ENCODE data around the gene ZNF469. TPM values are rescaled to one million over a fixed set of nuclear protein-coding genes. Genes with fewer than 3 reads are reported as not detected.

Gene ZNF469
- total RNA-seq, 4 donors from 2014 or later: 0.18 to 1.7 (median 0.64) TPM

GRCh38 chr16:88342491-88342890, 40.3 kb upstream of the ZNF469 start:
- Histone ChIP-seq H3K36me3 (no peaks in the 10 kb centered on the region), H3K27me3 (no peaks in the 10 kb centered on the region), H3K4me3 (no peak overlapping the region), H3K9me3 (no peaks in the 10 kb centered on the region), H3K27ac (no peak overlapping the region), H3K4me1 (no peaks in the 10 kb centered on the region)
- DNase-seq: no peak
- no peak for TF ChIP-seq CTCF (IDR thresholded peaks at IDR 0.05)
- no peak for TF ChIP-seq POLR2A (IDR thresholded peaks at IDR 0.05)

GRCh38 chr16:88343271-88343791, 39.4 kb upstream of the ZNF469 start:
- Histone ChIP-seq H3K36me3 (no peaks in the 10 kb centered on the region), H3K9me3 (no peaks in the 10 kb centered on the region), H3K4me3 (no peak overlapping the region), H3K27me3 (no peaks in the 10 kb centered on the region), H3K27ac (no peak overlapping the region), H3K4me1 (no peaks in the 10 kb centered on the region)
- no peak for TF ChIP-seq CTCF (IDR thresholded peaks at IDR 0.05)
- no peak for TF ChIP-seq POLR2A (IDR thresholded peaks at IDR 0.05)
- no peak for DNase-seq

- TF ChIP-seq POLR2A (IDR thresholded peaks at IDR 0.05) (no peak), CTCF (IDR thresholded peaks at IDR 0.05) (no peak)
- Histone ChIP-seq H3K4me1 (no peaks in the 10 kb centered on the region), H3K9me3 (no peaks in the 10 kb centered on the region), H3K27ac (no peak overlapping the region), H3K27me3 (no peaks in the 10 kb centered on the region), H3K4me3 (no peak overlapping the region), H3K36me3 (no peaks in the 10 kb centered on the region)
- DNase-seq: no peak
These were observed 38.2 kb upstream of the ZNF469 start for GRCh38 chr16:88344411-88345030.

- TF ChIP-seq CTCF (IDR thresholded peaks at IDR 0.05) (no peak), POLR2A (IDR thresholded peaks at IDR 0.05) (no peak)
- no peaks in the 10 kb centered on the region for H3K36me3 ChIP-seq
- H3K4me3 ChIP-seq: no peak overlapping the region
- H3K9me3 ChIP-seq: no peaks in the 10 kb centered on the region
- DNase-seq: no peak
- no peaks in the 10 kb centered on the region for H3K27me3 ChIP-seq
- no peaks in the 10 kb centered on the region for H3K4me1 ChIP-seq
- no peak overlapping the region for H3K27ac ChIP-seq
These were observed 37.6 kb upstream of the ZNF469 start for GRCh38 chr16:88345031-88345720.

- TF ChIP-seq POLR2A (IDR thresholded peaks at IDR 0.05): no peak
- no peak for TF ChIP-seq CTCF (IDR thresholded peaks at IDR 0.05)
- Histone ChIP-seq H3K4me1 (no peaks in the 10 kb centered on the region), H3K9me3 (no peaks in the 10 kb centered on the region), H3K36me3 (no peaks in the 10 kb centered on the region), H3K27ac (no peak overlapping the region), H3K27me3 (no peaks in the 10 kb centered on the region), H3K4me3 (no peak overlapping the region)
- DNase-seq: no peak
These were observed 36.8 kb upstream of the ZNF469 start for GRCh38 chr16:88345721-88346560.

All from Peyer's patch (tissue), 4 donors.